GM12878 (cell line): Measurements from ENCODE around the gene OR2W3. TPM values are rescaled to one million over a fixed set of nuclear protein-coding genes. Genes with fewer than 3 reads are reported as not detected.

ENCODE experiments used
- ATAC-seq: fragments of 200-7000 bp; cut with Tn5 transposase; 3 replicates; pipeline ENCODE4 v1.9.1; 2020; ENCODE audit warnings: mild to moderate bottlenecking, moderate library complexity
- BruUV-seq: library from RNA; stranded (reverse); fragments of 400-500 nt; replicated peaks from 2 replicates; lab custom pipeline; 2021; lab: Mats Ljungman, UMichigan
- CTCF ChIA-PET: fragments of 300-600 bp; sonication (Branson Sonifier 250); formaldehyde crosslinking; extraction: SDS; loops from one replicate; lab custom pipeline; 2021; ENCODE audit warnings: inconsistent platforms; lab: Yijun Ruan, JAX
- POLR2A ChIA-PET: fragments of 350-600 bp; formaldehyde crosslinking; extraction: SDS; loops from one replicate; lab custom pipeline; 2021; ENCODE audit warnings: inconsistent platforms; lab: Charles Lee
- RAD21 ChIA-PET: fragments of 300-600 bp; sonication (Branson Sonifier 250); formaldehyde crosslinking; loops from one replicate; lab custom pipeline; 2023; ENCODE audit warnings: antibody characterized with exemption; ENCODE audit not compliant: unreplicated experiment; lab: Charles Lee
- SMC1A ChIA-PET: fragments of 300-600 bp; sonication (Branson Sonifier 250); formaldehyde crosslinking; loops from one replicate; lab custom pipeline; 2023; ENCODE audit not compliant: unreplicated experiment, uncharacterized antibody; lab: Charles Lee
- DNase-seq: peaks from one replicate; pipeline ENCODE4 v3.0.0-alpha.2; 2011; ENCODE audit warnings: low read depth, low spot score
- FAIRE-seq: peaks from 3 replicates; lab custom pipeline; 2011; peaks lifted over from hg19 to GRCh38; lab: Jason Lieb, UNC
- H2AFZ ChIP-seq: 2 replicates; pipeline ENCODE4 v1.6.0; 2011; ENCODE audit warnings: low read depth, low read length, control low read depth; ENCODE audit not compliant: control insufficient read depth
- H3K27ac ChIP-seq: 2 replicates; pipeline ENCODE4 v1.5.1; 2011; ENCODE audit warnings: control low read depth; ENCODE audit not compliant: control insufficient read depth, insufficient read depth
- H3K27me3 ChIP-seq, 2 experiments: replicated peaks in 1 of 2; 2 replicates each; pipeline versions ENCODE4 v1.6.0 to v1.6.1; 2011; ENCODE audit warnings: low read length in 1 of 2; ENCODE audit not compliant: control insufficient read depth in 2 of 2, insufficient read depth in 2 of 2
- H3K36me3 ChIP-seq, 2 experiments: 2 replicates each; pipeline ENCODE4 v1.5.1; 2011; ENCODE audit warnings: low read length in 1 of 2; ENCODE audit not compliant: control insufficient read depth in 2 of 2, insufficient read depth in 2 of 2
- H3K4me1 ChIP-seq: 2 replicates; pipeline ENCODE4 v1.6.1; 2011; ENCODE audit warnings: mild to moderate bottlenecking, low read length, moderate library complexity, mixed read lengths; ENCODE audit not compliant: control insufficient read depth, insufficient read depth
- H3K4me2 ChIP-seq: 2 replicates; pipeline ENCODE4 v1.6.0; 2011; ENCODE audit warnings: control low read depth; ENCODE audit not compliant: control insufficient read depth, insufficient read depth
- H3K4me3 ChIP-seq: fragments of 200-600 bp; sonication (generic); 2 replicates; pipeline ENCODE4 v1.5.1; 2016
- H3K79me2 ChIP-seq: 2 replicates; pipeline ENCODE4 v1.6.0; 2011; ENCODE audit warnings: low read length; ENCODE audit not compliant: control insufficient read depth, insufficient read depth
- H3K9ac ChIP-seq: 2 replicates; pipeline ENCODE4 v1.8.0; 2011; ENCODE audit warnings: low read length, control low read depth, mixed read lengths; ENCODE audit not compliant: control insufficient read depth, insufficient read depth
- H3K9me3 ChIP-seq: replicated peaks from 3 replicates; pipeline ENCODE4 v1.5.1; 2011; ENCODE audit warnings: mild to moderate bottlenecking, low read length; ENCODE audit not compliant: control insufficient read depth, insufficient read depth
- H4K20me1 ChIP-seq: 2 replicates; pipeline ENCODE4 v1.6.0; 2011; ENCODE audit not compliant: control insufficient read depth, insufficient read depth
- HDAC6 ChIP-seq: fragments of 200-600 bp; sonication (generic); IDR thresholded peaks from one replicate; pipeline ENCODE4 v1.8.0; 2017; ENCODE audit warnings: antibody characterized with exemption; ENCODE audit not compliant: unreplicated experiment
- NFYA ChIP-seq: IDR thresholded peaks from 2 replicates; pipeline ENCODE4 v1.6.1; 2011; ENCODE audit warnings: low read depth, mild to moderate bottlenecking, low read length, improper control_type of control experiment, borderline replicate concordance
- SREBF1 ChIP-seq: IDR thresholded peaks from 2 replicates; pipeline ENCODE4 v1.6.1; 2012; ENCODE audit warnings: mild to moderate bottlenecking, low read length
- STAT3 ChIP-seq: IDR thresholded peaks from 2 replicates; pipeline ENCODE4 v1.6.1; 2011; ENCODE audit warnings: low read depth, low read length, improper control_type of control experiment
- ZBED1 ChIP-seq: IDR thresholded peaks from 2 replicates; pipeline ENCODE4 v1.6.1; 2016; ENCODE audit warnings: borderline replicate concordance
- WGBS: methylation state at CpG from one replicate; pipeline ENCODE4 v1.1.6; 2016; ENCODE audit warnings: low lambda C conversion rate; ENCODE audit not compliant: insufficient replicate concordance, insufficient coverage; ENCODE audit errors: missing lambda C conversion rate; 5-methylcytosine and 5-hydroxymethylcytosine counted together
- in situ Hi-C: fragments of 300-500 bp; cut with MboI; formaldehyde crosslinking; loops from 9 replicates; pipeline ENCODE4 v1.14.3; 2018; ENCODE audit warnings: mixed read lengths
- intact Hi-C: fragments of 100-400 bp; cut with micrococcal nuclease; formaldehyde crosslinking; loops from one replicate; pipeline ENCODE4 v1.14.2; 2022; ENCODE audit not compliant: unreplicated experiment
- polyA plus RNA-seq, 11 experiments: library from polyadenylated mRNA; depleted of rRNA in 4 of 11; unstranded in 6 of 11; stranded (reverse) in 5 of 11; fragments of >200 nt; fragmentation: Nextera tagmentation in 4 of 11; fragmentation: Illumina TruSeq in 1 of 11; extraction: Ambion mirVana in 4 of 11; extraction: Trizol in 1 of 11; gene quantifications; 1 replicate in 1 of 11; 2 replicates in 10 of 11; pipeline versions ENCODE4 v1.2.1 to v1.2.3, GENCODE V29; 2011 to 2016; ENCODE audit warnings: inconsistent platforms in 2 of 11, missing spikeins in 2 of 11, low read depth in 1 of 11
- total RNA-seq, 4 experiments: library from RNA; depleted of rRNA in 3 of 4; stranded (reverse); fragments of >200 nt in 3 of 4; fragmentation: Illumina TruSeq in 1 of 4; extraction: Trizol in 1 of 4; gene quantifications; 2 replicates each; pipeline versions ENCODE4 v1.2.1 to v1.2.3, GENCODE V29; 2013 to 2021
- TF ChIP-seq, protein P1 (sequence below): fragments of 450-650 bp; IDR thresholded peaks from 2 replicates; pipeline ENCODE4 v1.6.1; 2018; ENCODE audit warnings: borderline replicate concordance, mild to moderate bottlenecking; ENCODE audit not compliant: partially characterized antibody
- TF ChIP-seq, protein P2 (sequence below): IDR thresholded peaks from 2 replicates; pipeline ENCODE4 v1.6.1; 2011; ENCODE audit warnings: borderline replicate concordance, low read depth, mild to moderate bottlenecking, moderate library complexity, low read length; ENCODE audit not compliant: insufficient read depth, poor library complexity, severe bottlenecking
- TF ChIP-seq, protein P3 (sequence below): IDR thresholded peaks from 2 replicates; pipeline ENCODE4 v1.6.1; 2012; ENCODE audit warnings: improper control_type of control experiment, low read depth, low read length; ENCODE audit not compliant: insufficient replicate concordance

Gene OR2W3
- total and polyA plus RNA-seq, 10 of the 15 experiments (the other 5 are each of a cell fraction or from before 2014, with no cell fraction given) = not detected

DNA sequence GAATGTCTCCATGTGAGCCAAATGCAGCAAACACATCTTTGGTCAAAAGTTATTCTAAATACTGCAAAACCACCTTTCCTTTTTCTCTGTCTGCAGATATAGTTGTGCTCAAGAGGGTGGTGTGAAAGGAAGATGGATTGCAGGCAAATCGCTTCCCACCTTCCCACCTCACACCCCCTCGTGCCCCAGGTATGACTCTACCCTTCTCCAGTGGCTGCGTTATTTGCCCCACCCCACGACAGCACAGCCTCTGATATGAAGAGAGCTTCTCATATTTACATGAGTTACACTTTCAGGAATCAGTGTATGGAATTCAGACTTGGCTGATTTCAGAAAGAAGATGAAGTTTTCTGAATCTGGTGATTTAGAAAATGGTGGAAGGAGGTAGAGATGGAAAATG, 32.6 kb upstream of the OR2W3 start:
- intact Hi-C loops = no loop called here
- Histone ChIP-seq H3K27ac (no peak overlapping the region), H3K79me2 (no peaks in the 10 kb centered on the region), H3K27me3 (0 out of 4 replicates have a peak, but pooled peaks cover 0 to 5% of the 10 kb centered on the region in 2 experiments), H3K4me3 (no peak overlapping the region), H3K4me1 (no peaks in the 10 kb centered on the region), H3K36me3 (no peaks in the 10 kb centered on the region), H2AFZ (no peak overlapping the region), H3K9me3 (no peaks in the 10 kb centered on the region), H4K20me1 (no peaks in the 10 kb centered on the region), H3K9ac (no peak overlapping the region), H3K4me2 (no peak overlapping the region)
- FAIRE-seq (no peak), ATAC-seq (no peak), DNase-seq (no peak)
- CTCF ChIA-PET = no interaction called here
- SMC1A ChIA-PET = no interaction called here
- in situ Hi-C loops = no loop called here
- POLR2A ChIA-PET = no interaction called here
- 28% methylated on average over 4 of the region's 4 CpGs for WGBS
- BruUV-seq = no TSS peak
- RAD21 ChIA-PET = no interaction called here
- TF ChIP-seq NFYA = no peak
- no peak for TF ChIP-seq STAT3
- TF ChIP-seq, protein P1, sequence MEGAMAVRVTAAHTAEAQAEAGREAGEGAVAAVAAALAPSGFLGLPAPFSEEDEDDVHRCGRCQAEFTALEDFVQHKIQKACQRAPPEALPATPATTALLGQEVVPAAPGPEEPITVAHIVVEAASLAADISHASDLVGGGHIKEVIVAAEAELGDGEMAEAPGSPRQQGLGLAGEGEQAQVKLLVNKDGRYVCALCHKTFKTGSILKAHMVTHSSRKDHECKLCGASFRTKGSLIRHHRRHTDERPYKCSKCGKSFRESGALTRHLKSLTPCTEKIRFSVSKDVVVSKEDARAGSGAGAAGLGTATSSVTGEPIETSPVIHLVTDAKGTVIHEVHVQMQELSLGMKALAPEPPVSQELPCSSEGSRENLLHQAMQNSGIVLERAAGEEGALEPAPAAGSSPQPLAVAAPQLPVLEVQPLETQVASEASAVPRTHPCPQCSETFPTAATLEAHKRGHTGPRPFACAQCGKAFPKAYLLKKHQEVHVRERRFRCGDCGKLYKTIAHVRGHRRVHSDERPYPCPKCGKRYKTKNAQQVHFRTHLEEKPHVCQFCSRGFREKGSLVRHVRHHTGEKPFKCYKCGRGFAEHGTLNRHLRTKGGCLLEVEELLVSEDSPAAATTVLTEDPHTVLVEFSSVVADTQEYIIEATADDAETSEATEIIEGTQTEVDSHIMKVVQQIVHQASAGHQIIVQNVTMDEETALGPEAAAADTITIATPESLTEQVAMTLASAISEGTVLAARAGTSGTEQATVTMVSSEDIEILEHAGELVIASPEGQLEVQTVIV = no peak

DNA sequence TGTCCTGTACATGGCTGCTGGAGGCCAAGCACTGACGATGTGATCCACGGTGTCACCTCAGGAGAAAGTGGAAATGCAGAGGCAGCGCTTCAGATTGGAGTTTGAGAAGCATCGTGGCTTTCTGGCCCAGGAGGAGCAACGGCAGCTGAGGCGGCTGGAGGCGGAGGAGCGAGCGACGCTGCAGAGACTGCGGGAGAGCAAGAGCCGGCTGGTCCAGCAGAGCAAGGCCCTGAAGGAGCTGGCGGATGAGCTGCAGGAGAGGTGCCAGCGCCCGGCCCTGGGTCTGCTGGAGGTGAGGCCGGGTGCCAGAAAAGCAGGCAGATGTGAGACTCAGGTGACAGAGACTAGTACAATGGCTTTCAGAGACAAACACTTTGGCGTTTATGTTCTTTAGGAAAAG, 30.7 kb upstream of the OR2W3 start:
- Histone ChIP-seq H3K4me2 (no peak overlapping the region), H3K27ac (no peak overlapping the region), H3K9ac (no peak overlapping the region), H3K27me3 (no peaks in the 10 kb centered on the region), H3K79me2 (no peaks in the 10 kb centered on the region), H4K20me1 (no peaks in the 10 kb centered on the region), H3K4me1 (no peaks in the 10 kb centered on the region), H3K9me3 (no peaks in the 10 kb centered on the region), H2AFZ (no peak overlapping the region), H3K36me3 (no peaks in the 10 kb centered on the region), H3K4me3 (no peak overlapping the region)
- POLR2A ChIA-PET = no interaction called here
- no peak for DNase-seq
- intact Hi-C loops (no loop called here), in situ Hi-C loops (no loop called here)
- SMC1A ChIA-PET = no interaction called here
- RAD21 ChIA-PET = no interaction called here
- WGBS = 53% methylated on average over 17 of the region's 17 CpGs
- no peak for FAIRE-seq
- no TSS peak for BruUV-seq
- CTCF ChIA-PET = no interaction called here
- ATAC-seq = no peak
- TF ChIP-seq ZBED1 = no peak
- TF ChIP-seq, protein P2, sequence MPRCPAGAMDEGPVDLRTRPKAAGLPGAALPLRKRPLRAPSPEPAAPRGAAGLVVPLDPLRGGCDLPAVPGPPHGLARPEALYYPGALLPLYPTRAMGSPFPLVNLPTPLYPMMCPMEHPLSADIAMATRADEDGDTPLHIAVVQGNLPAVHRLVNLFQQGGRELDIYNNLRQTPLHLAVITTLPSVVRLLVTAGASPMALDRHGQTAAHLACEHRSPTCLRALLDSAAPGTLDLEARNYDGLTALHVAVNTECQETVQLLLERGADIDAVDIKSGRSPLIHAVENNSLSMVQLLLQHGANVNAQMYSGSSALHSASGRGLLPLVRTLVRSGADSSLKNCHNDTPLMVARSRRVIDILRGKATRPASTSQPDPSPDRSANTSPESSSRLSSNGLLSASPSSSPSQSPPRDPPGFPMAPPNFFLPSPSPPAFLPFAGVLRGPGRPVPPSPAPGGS = no peak
- TF ChIP-seq HDAC6 = no peak
- TF ChIP-seq, protein P3, sequence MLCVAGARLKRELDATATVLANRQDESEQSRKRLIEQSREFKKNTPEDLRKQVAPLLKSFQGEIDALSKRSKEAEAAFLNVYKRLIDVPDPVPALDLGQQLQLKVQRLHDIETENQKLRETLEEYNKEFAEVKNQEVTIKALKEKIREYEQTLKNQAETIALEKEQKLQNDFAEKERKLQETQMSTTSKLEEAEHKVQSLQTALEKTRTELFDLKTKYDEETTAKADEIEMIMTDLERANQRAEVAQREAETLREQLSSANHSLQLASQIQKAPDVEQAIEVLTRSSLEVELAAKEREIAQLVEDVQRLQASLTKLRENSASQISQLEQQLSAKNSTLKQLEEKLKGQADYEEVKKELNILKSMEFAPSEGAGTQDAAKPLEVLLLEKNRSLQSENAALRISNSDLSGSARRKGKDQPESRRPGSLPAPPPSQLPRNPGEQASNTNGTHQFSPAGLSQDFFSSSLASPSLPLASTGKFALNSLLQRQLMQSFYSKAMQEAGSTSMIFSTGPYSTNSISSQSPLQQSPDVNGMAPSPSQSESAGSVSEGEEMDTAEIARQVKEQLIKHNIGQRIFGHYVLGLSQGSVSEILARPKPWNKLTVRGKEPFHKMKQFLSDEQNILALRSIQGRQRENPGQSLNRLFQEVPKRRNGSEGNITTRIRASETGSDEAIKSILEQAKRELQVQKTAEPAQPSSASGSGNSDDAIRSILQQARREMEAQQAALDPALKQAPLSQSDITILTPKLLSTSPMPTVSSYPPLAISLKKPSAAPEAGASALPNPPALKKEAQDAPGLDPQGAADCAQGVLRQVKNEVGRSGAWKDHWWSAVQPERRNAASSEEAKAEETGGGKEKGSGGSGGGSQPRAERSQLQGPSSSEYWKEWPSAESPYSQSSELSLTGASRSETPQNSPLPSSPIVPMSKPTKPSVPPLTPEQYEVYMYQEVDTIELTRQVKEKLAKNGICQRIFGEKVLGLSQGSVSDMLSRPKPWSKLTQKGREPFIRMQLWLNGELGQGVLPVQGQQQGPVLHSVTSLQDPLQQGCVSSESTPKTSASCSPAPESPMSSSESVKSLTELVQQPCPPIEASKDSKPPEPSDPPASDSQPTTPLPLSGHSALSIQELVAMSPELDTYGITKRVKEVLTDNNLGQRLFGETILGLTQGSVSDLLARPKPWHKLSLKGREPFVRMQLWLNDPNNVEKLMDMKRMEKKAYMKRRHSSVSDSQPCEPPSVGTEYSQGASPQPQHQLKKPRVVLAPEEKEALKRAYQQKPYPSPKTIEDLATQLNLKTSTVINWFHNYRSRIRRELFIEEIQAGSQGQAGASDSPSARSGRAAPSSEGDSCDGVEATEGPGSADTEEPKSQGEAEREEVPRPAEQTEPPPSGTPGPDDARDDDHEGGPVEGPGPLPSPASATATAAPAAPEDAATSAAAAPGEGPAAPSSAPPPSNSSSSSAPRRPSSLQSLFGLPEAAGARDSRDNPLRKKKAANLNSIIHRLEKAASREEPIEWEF = no peak
- no peak for TF ChIP-seq SREBF1
